HEK293T (cell line): Measurements from ENCODE around the gene ANKRD11.
A peak's percentile ranks its signal among the peaks of the same experiment; 100 is the strongest.

Experiments
- CTCF ChIA-PET: fragments of 350-600 bp; formaldehyde crosslinking; extraction: SDS; loops from one replicate; lab custom pipeline; 2021; ENCODE audit warnings: antibody characterized with exemption, inconsistent platforms; lab: Yijun Ruan, JAX
- POLR2A ChIA-PET: fragments of 350-600 bp; formaldehyde crosslinking; extraction: SDS; loops from one replicate; lab custom pipeline; 2020; ENCODE audit warnings: antibody characterized with exemption, inconsistent platforms; lab: Yijun Ruan, JAX
- DNase-seq: peaks from one replicate; pipeline ENCODE4 v3.0.0; 2012; ENCODE audit warnings: mixed read lengths; ENCODE audit errors: extremely low spot score
- ARNT ChIP-seq: fragments of 450-650 bp; IDR thresholded peaks from 2 replicates; pipeline ENCODE4 v1.6.1; 2017; ENCODE audit warnings: mild to moderate bottlenecking
- BHLHE40 ChIP-seq: fragments of 450-650 bp; IDR thresholded peaks from 2 replicates; pipeline ENCODE4 v1.6.1; 2016; ENCODE audit warnings: mild to moderate bottlenecking, moderate library complexity, borderline replicate concordance
- CTBP1 ChIP-seq: fragments of 450-650 bp; IDR thresholded peaks from 2 replicates; pipeline ENCODE4 v1.6.1; 2016; ENCODE audit warnings: borderline replicate concordance
- ELF4 ChIP-seq: fragments of 450-650 bp; IDR thresholded peaks from 2 replicates; pipeline ENCODE4 v1.6.1; 2017; ENCODE audit warnings: antibody characterized with exemption
- FOXA1 ChIP-seq: fragments of 450-650 bp; IDR thresholded peaks from 2 replicates; pipeline ENCODE4 v1.6.1; 2016; ENCODE audit warnings: mild to moderate bottlenecking
- FOXK2 ChIP-seq: fragments of 450-650 bp; IDR thresholded peaks from 2 replicates; pipeline ENCODE4 v1.6.1; 2016; ENCODE audit warnings: mild to moderate bottlenecking
- FOXM1 ChIP-seq: fragments of 450-650 bp; IDR thresholded peaks from 2 replicates; pipeline ENCODE4 v1.6.1; 2017; ENCODE audit warnings: mild to moderate bottlenecking, borderline replicate concordance
- HDGF ChIP-seq: fragments of 450-650 bp; IDR thresholded peaks from 2 replicates; pipeline ENCODE4 v1.6.1; 2017; ENCODE audit warnings: antibody characterized with exemption, borderline replicate concordance
- L3MBTL2 ChIP-seq: fragments of 450-650 bp; conservative IDR thresholded peaks from 2 replicates; pipeline ENCODE4 v1.6.1; 2016; ENCODE audit warnings: mild to moderate bottlenecking
- LEF1 ChIP-seq: fragments of 450-650 bp; IDR thresholded peaks from 2 replicates; pipeline ENCODE4 v1.6.1; 2017; ENCODE audit warnings: mild to moderate bottlenecking, borderline replicate concordance
- NFRKB ChIP-seq: fragments of 450-650 bp; IDR thresholded peaks from 2 replicates; pipeline ENCODE4 v1.6.1; 2016; ENCODE audit warnings: mild to moderate bottlenecking, moderate library complexity
- SP1 ChIP-seq: fragments of 450-650 bp; IDR thresholded peaks from 2 replicates; pipeline ENCODE4 v1.6.1; 2017
- SUZ12 ChIP-seq: fragments of 450-650 bp; IDR thresholded peaks from 2 replicates; pipeline ENCODE4 v1.6.1; 2016; ENCODE audit warnings: mild to moderate bottlenecking
- TARDBP ChIP-seq: fragments of 450-650 bp; IDR thresholded peaks from 2 replicates; pipeline ENCODE4 v1.6.1; 2016
- ZNF384 ChIP-seq: fragments of 450-650 bp; IDR thresholded peaks from 2 replicates; pipeline ENCODE4 v1.6.1; 2016
- TF ChIP-seq, protein P1 (sequence below): fragments of 450-650 bp; IDR thresholded peaks from 2 replicates; pipeline ENCODE4 v1.6.1; 2016

ANKRD11 gene

DNA sequence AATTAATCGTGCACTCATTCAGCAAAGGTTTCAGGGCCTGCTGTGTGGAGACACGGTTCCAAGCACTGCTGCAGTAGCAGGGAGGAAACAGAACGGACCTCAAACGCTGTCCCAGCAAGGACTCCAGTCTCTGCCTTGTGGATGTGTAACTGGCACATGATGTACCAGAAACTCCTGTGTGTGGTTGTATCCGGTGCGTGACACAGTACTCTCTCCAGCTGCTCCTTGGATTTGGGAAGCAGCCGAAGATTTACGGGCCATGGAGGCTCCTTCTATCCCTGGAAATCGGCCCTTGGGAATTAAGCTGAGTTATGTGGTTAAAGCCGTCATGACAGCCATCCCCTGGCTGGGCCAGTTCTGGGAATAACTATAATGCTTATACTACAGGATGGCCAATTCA is 8.5 kb upstream of the ANKRD11 start:
- ChIA-PET POLR2A (interaction anchor here (1.5 kb wide), 1 partner anchor 9 kb away, joined by 5 read pairs; the partner anchor contains the start of gene SPG7), CTCF (no interaction called here)
- no peak for DNase-seq
- TF ChIP-seq SP1, result no peak
- TF ChIP-seq CTBP1, result no peak
- no peak for TF ChIP-seq TARDBP
- TF ChIP-seq ZNF384, result no peak
- no peak for TF ChIP-seq SUZ12
- no peak for TF ChIP-seq ELF4
- TF ChIP-seq LEF1, result no peak
- TF ChIP-seq FOXA1, result no peak

DNA sequence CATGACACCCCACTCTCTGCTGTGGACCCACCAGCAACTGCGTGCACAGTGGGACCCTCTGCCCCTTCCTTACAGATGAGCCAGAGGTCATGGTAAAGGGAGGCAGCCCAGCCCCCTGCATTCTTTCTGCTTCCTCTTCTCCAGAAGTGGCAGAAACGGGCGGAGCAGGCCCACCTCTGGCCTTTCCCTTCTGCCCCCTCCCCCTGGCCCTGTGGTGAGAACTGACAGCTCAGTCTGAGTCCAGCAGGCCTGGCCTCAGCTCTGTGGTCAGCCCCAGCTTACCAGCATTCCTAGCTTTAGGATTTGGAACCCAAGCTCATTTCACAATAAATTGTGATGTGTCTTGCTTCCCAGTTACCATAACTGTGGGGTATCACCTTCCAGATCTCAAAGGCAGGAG is 4.8 kb upstream of the ANKRD11 start:
- TF ChIP-seq TARDBP (no peak), SP1 (no peak), ZNF384 (no peak), ELF4 (no peak), CTBP1 (no peak), ARNT (no peak), LEF1 (no peak), FOXA1 (no peak), FOXK2 (no peak), BHLHE40 (no peak), NFRKB (no peak), L3MBTL2 (no peak)
- TF ChIP-seq, protein P1, sequence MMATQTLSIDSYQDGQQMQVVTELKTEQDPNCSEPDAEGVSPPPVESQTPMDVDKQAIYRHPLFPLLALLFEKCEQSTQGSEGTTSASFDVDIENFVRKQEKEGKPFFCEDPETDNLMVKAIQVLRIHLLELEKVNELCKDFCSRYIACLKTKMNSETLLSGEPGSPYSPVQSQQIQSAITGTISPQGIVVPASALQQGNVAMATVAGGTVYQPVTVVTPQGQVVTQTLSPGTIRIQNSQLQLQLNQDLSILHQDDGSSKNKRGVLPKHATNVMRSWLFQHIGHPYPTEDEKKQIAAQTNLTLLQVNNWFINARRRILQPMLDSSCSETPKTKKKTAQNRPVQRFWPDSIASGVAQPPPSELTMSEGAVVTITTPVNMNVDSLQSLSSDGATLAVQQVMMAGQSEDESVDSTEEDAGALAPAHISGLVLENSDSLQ, result no peak
- DNase-seq, result no peak
- CTCF ChIA-PET, result no interaction called here
- POLR2A ChIA-PET, result interaction anchor here (1.3 kb wide), 1 partner anchor 12 kb away, joined by 5 read pairs; the partner anchor contains the start of gene SPG7

- no peak for DNase-seq
- no peak for TF ChIP-seq TARDBP
- TF ChIP-seq NFRKB, result no peak
- TF ChIP-seq CTBP1, result no peak
- no peak for TF ChIP-seq HDGF
- TF ChIP-seq L3MBTL2, result no peak
- TF ChIP-seq SP1, result no peak
- TF ChIP-seq ARNT, result no peak
- no peak for TF ChIP-seq ELF4
- TF ChIP-seq FOXA1, result no peak
- no peak for TF ChIP-seq FOXM1
- TF ChIP-seq SUZ12, result no peak
- TF ChIP-seq ZNF384, result no peak
- ChIA-PET POLR2A (no interaction called here), CTCF (no interaction called here)
Observed at GRCh38 chr16:89493776-89494175, 3.4 kb upstream of the ANKRD11 start.

DNA sequence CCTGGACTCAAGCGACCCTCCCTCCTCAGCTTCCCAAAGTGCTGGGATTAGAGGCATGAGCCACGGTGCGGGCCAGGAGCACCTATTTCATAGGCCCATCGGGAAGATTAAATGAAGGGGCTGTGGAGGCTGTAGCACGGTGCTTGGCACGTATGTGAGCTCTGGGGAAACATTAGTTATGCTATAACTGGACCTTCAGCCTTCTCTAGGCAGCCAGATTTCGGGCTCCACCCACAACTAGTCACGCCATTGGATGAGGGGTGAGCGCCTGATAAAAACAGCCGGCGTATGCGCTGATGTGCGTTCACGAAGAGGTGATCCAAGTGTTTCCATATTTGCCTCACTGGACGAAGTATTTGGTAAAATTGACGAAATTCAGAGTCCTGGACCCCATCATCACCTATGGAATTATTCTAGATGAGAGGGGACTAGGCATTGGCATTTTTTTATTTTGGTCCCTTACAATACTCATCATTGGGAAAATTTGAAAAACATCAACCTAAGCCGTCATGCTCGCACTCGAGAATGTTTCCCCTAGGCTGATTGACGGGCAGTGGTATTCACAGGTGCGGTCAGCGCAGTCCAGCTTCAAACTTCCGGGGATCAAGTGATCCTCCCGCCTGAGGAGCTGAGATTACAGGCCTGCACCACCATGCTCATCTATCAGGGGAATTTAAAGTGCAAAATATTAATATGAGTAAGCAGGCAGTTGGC is 1.8 kb upstream of the ANKRD11 start:
- CTCF ChIA-PET, result no interaction called here
- no peak for DNase-seq
- POLR2A ChIA-PET, result no interaction called here
- TF ChIP-seq, protein P1, result no peak
- TF ChIP-seq SUZ12 (no peak), L3MBTL2 (no peak), CTBP1 (no peak), HDGF (no peak), FOXA1 (no peak), BHLHE40 (no peak), LEF1 (no peak), ARNT (no peak), ZNF384 (no peak), FOXK2 (no peak)

GRCh38 chr16:89491238-89491869 is 993 bp upstream of the ANKRD11 start:
- DNase-seq, result no peak
- ChIA-PET POLR2A (interaction anchor here (1.0 kb wide), 1 partner anchor 16 kb away, joined by 3 read pairs; no protein-coding TSS in a partner anchor), CTCF (no interaction called here)
- TF ChIP-seq L3MBTL2 (peak; percentile 71; the same call in 1 of the 2 replicates), ZNF384 (peak; percentile 90), NFRKB (no peak)

GRCh38 chr16:89489898-89490438 is 393 bp downstream of the ANKRD11 start:
- POLR2A ChIA-PET, result interaction anchor here (0.6 to 1.9 kb wide), 3 partner anchors 18 to 144 kb away, joined by 3 to 11 read pairs (median 3); partner anchors contain the start of gene SPG7
- TF ChIP-seq HDGF (no peak), ARNT (no peak), L3MBTL2 (no peak), CTBP1 (no peak), ELF4 (no peak), LEF1 (no peak), TARDBP (no peak), BHLHE40 (no peak), ZNF384 (no peak), NFRKB (no peak), FOXM1 (no peak), FOXK2 (no peak), FOXA1 (no peak)
- CTCF ChIA-PET, result interaction anchor here (0.7 kb wide), 1 partner anchor 209 kb away, joined by 3 read pairs; no protein-coding TSS in a partner anchor
- no peak for DNase-seq
